Measurements from ENCODE around the gene ZMYND8.
"Not testable (repeated sequence)": the region's sequence is repeated elsewhere in the genome, so short reads cannot be mapped to it uniquely, and the experiment has no call there.

The ZMYND8 gene

GRCh38 chr20:47266847-47267515, 89.5 kb downstream of the ZMYND8 start:
- TF ChIP-seq CTCF (IDR thresholded peaks at IDR 0.05; ENCODE audit: low read length, missing control alignments), result no peak
- no peak for DNase-seq (ENCODE audit: low read depth)

GRCh38 chr20:47265984-47266383, 90.5 kb downstream of the ZMYND8 start:
- TF ChIP-seq CTCF (IDR thresholded peaks at IDR 0.05; ENCODE audit: low read length, missing control alignments), result no peak
- no peak for DNase-seq (ENCODE audit: low read depth)
- no peak overlapping the region for H3K4me3 ChIP-seq (replicated peaks; ENCODE audit: low read depth, low read length)

More at GRCh38 chr20:47266847-47267515, 89.5 kb downstream of the ZMYND8 start:
- H3K4me3 ChIP-seq (replicated peaks; ENCODE audit: low read depth, low read length), result no peak overlapping the region

- no peak overlapping the region for H3K4me3 ChIP-seq (replicated peaks; ENCODE audit: low read depth, low read length)
These were observed 91.3 kb downstream of the ZMYND8 start for GRCh38 chr20:47265214-47265613.

GRCh38 chr20:47264137-47264769, 92.2 kb downstream of the ZMYND8 start:
- DNase-seq (ENCODE audit: low read depth); H3K4me3 ChIP-seq (replicated peaks; ENCODE audit: low read depth, low read length): not testable (repeated sequence)

More at GRCh38 chr20:47265214-47265613, 91.3 kb downstream of the ZMYND8 start:
- no peak for TF ChIP-seq CTCF (IDR thresholded peaks at IDR 0.05; ENCODE audit: low read length, missing control alignments)
- no peak for DNase-seq (ENCODE audit: low read depth)

- no peak overlapping the region for H3K4me3 ChIP-seq (replicated peaks; ENCODE audit: low read depth, low read length)
- no peak for DNase-seq (ENCODE audit: low read depth)
- no peak for TF ChIP-seq CTCF (IDR thresholded peaks at IDR 0.05; ENCODE audit: low read length, missing control alignments)
These were observed 92.9 kb downstream of the ZMYND8 start for GRCh38 chr20:47263465-47264084.

GRCh38 chr20:47263080-47263464, 93.4 kb downstream of the ZMYND8 start:
- no peak for TF ChIP-seq CTCF (IDR thresholded peaks at IDR 0.05; ENCODE audit: low read length, missing control alignments)
- DNase-seq (ENCODE audit: low read depth), result no peak
- no peak overlapping the region for H3K4me3 ChIP-seq (replicated peaks; ENCODE audit: low read depth, low read length)

GRCh38 chr20:47262365-47263013, 94.0 kb downstream of the ZMYND8 start:
- TF ChIP-seq CTCF (IDR thresholded peaks at IDR 0.05; ENCODE audit: low read length, missing control alignments), result no peak
- no peak for DNase-seq (ENCODE audit: low read depth)
- no peak overlapping the region for H3K4me3 ChIP-seq (replicated peaks; ENCODE audit: low read depth, low read length)
